NT2/D1 (cell line): ENCODE measurements around the gene ANKUB1.

Source experiments
- SUZ12 ChIP-seq: IDR thresholded peaks from 2 replicates; pipeline ENCODE4 v1.6.1; 2011; ENCODE audit not compliant: insufficient read length, insufficient read depth; ENCODE audit errors: extremely low read depth
- YY1 ChIP-seq: IDR thresholded peaks from 2 replicates; pipeline ENCODE4 v1.6.1; 2011; ENCODE audit not compliant: insufficient read length, insufficient read depth

DNA sequence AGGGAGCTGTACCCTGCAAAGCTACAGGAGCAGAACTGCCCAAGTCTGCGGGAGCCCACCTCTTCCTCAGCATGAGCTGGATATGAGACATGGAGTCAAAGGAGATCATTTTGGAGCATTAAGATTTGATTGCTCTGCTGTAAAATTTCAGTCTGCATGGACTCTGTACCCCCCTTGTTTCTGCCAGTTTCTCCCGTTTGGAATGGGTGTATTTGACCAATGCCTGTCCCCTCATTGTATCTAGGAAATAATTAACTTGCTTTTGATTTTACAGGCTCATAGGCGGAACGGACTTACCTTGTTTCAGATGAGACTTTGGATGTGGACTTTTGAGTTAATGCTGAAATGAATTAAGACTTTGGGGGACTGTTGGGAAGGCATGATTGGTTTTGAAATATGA lies 39.0 kb upstream of the ANKUB1 start:
- no peak for TF ChIP-seq YY1
- TF ChIP-seq SUZ12 = no peak
